HepG2 (cell line): Measurements from ENCODE around the gene ITSN2. TPM values are rescaled to one million over a fixed set of nuclear protein-coding genes. Genes with fewer than 3 reads are reported as not detected.

Source experiments
- CC2D1A ChIP-seq: sonication (generic); formaldehyde crosslinking; IDR thresholded peaks from 2 replicates; pipeline ENCODE4 v1.8.1; 2023; ENCODE audit warnings: mild to moderate bottlenecking, missing genetic modification reagents
- ELF4 ChIP-seq: sonication (generic); formaldehyde crosslinking; IDR thresholded peaks from 2 replicates; pipeline ENCODE4 v1.5.0; 2020; ENCODE audit warnings: missing genetic modification reagents, mild to moderate bottlenecking, moderate library complexity, borderline replicate concordance
- FOXA1 ChIP-seq, 2 experiments: fragments of 450-650 bp in 1 of 2; sonication (generic) in 1 of 2; formaldehyde crosslinking in 1 of 2; IDR thresholded peaks; 2 replicates each; pipeline versions ENCODE4 v1.4.0 to v1.6.1; 2016 to 2020; ENCODE audit warnings: missing genetic modification reagents in 1 of 2
- HMGA1 ChIP-seq: sonication (generic); formaldehyde crosslinking; conservative IDR thresholded peaks from 2 replicates; pipeline ENCODE4 v1.4.0; 2020; ENCODE audit warnings: missing genetic modification reagents
- KAT8 ChIP-seq: IDR thresholded peaks from 2 replicates; pipeline ENCODE4 v1.6.1; 2016; ENCODE audit warnings: missing genetic modification reagents, missing compliant biosample characterization
- MBNL3 ChIP-seq: fragments of 250-450 bp; sonication (Bioruptor Pico); conservative IDR thresholded peaks from 2 replicates; pipeline ENCODE4 v1.8.0; 2022; ENCODE audit warnings: mild to moderate bottlenecking, inconsistent platforms
- NFAT5 ChIP-seq: sonication (generic); formaldehyde crosslinking; IDR thresholded peaks from 2 replicates; pipeline ENCODE4 v1.4.0; 2020; ENCODE audit warnings: missing genetic modification reagents
- NR2F6 ChIP-seq, 2 experiments: IDR thresholded peaks; 2 replicates each; pipeline ENCODE4 v1.6.1; 2016; ENCODE audit warnings: antibody characterized with exemption in 1 of 2, mild to moderate bottlenecking in 1 of 2
- POGK ChIP-seq: sonication (generic); formaldehyde crosslinking; conservative IDR thresholded peaks from 2 replicates; pipeline ENCODE4 v1.8.0; 2022; ENCODE audit warnings: mild to moderate bottlenecking, moderate library complexity, missing genetic modification reagents
- TARDBP ChIP-seq: sonication (generic); formaldehyde crosslinking; IDR thresholded peaks from 2 replicates; pipeline ENCODE4 v1.8.0; 2022; ENCODE audit warnings: mild to moderate bottlenecking, missing genetic modification reagents
- TFDP1 ChIP-seq: IDR thresholded peaks from 2 replicates; pipeline ENCODE4 v1.6.1; 2016; ENCODE audit warnings: missing compliant biosample characterization, missing genetic modification reagents, borderline replicate concordance
- THAP8 ChIP-seq: sonication (generic); formaldehyde crosslinking; IDR thresholded peaks from 2 replicates; pipeline ENCODE4 v1.5.1; 2020; ENCODE audit warnings: missing genetic modification reagents, mild to moderate bottlenecking, borderline replicate concordance
- ZNF333 ChIP-seq: sonication (generic); formaldehyde crosslinking; IDR thresholded peaks from 2 replicates; pipeline ENCODE4 v1.4.0; 2020; ENCODE audit warnings: mild to moderate bottlenecking, missing genetic modification reagents, borderline replicate concordance
- ZNF414 ChIP-seq: sonication (generic); formaldehyde crosslinking; IDR thresholded peaks from 2 replicates; pipeline ENCODE4 v1.5.0; 2020; ENCODE audit warnings: missing genetic modification reagents
- ZNF605 ChIP-seq: sonication (generic); formaldehyde crosslinking; IDR thresholded peaks from 2 replicates; pipeline ENCODE4 v1.8.0; 2022; ENCODE audit warnings: mild to moderate bottlenecking, missing genetic modification reagents
- ZNF773 ChIP-seq: sonication (generic); formaldehyde crosslinking; IDR thresholded peaks from 2 replicates; pipeline ENCODE4 v1.4.0; 2020; ENCODE audit warnings: missing genetic modification reagents, borderline replicate concordance
- ZNF788 ChIP-seq: sonication (generic); formaldehyde crosslinking; IDR thresholded peaks from 2 replicates; pipeline ENCODE4 v1.5.0; 2020; ENCODE audit warnings: mild to moderate bottlenecking, missing genetic modification reagents, borderline replicate concordance
- ZSCAN31 ChIP-seq: sonication (generic); formaldehyde crosslinking; IDR thresholded peaks from 2 replicates; pipeline ENCODE4 v1.5.0; 2020; ENCODE audit warnings: low read depth, mild to moderate bottlenecking, missing genetic modification reagents
- polyA plus RNA-seq, 8 experiments: library from polyadenylated mRNA; depleted of rRNA in 3 of 8; stranded (reverse) in 7 of 8; unstranded in 1 of 8; fragments of >200 nt; fragmentation: Illumina TruSeq in 4 of 8; extraction: Trizol in 4 of 8; gene quantifications; 2 replicates each; pipeline versions ENCODE4 v1.2.1 to v1.2.3, GENCODE V29; 2011 to 2016; ENCODE audit warnings: low read depth in 4 of 8, missing spikeins in 1 of 8, mixed read lengths in 1 of 8; ENCODE audit not compliant: insufficient read depth in 1 of 8
- total RNA-seq, 5 experiments: library from RNA; depleted of rRNA; stranded (reverse); fragments of >200 nt; fragmentation: Illumina TruSeq; extraction: Trizol; gene quantifications; 2 replicates each; pipeline ENCODE4 v1.2.3, GENCODE V29; 2016; ENCODE audit warnings: low read depth in 1 of 5

Gene ITSN2
- total and polyA plus RNA-seq, 2 of the 13 experiments (the other 11 are each of a cell fraction or from before 2014, with no cell fraction given) = 26.0 to 26.6 TPM

GRCh38 chr2:24360050-24360962 lies at the start of gene ITSN2 (continued):
- TF ChIP-seq POGK (CRISPR knock-in tag) = peak; percentile 64; the same call in 1 of the 2 replicates
- peak; percentile 62 for TF ChIP-seq TFDP1 (CRISPR knock-in tag)
- peak; percentile 85; the same call in 1 of the 2 replicates for TF ChIP-seq ZNF788 (CRISPR knock-in tag)
- TF ChIP-seq THAP8 (CRISPR knock-in tag) = peak; percentile 80; the same call in 1 of the 2 replicates
- TF ChIP-seq KAT8 (CRISPR knock-in tag) = peak; percentile 84
- TF ChIP-seq FOXA1 (IDR thresholded peaks at IDR 0.05) = no peak
- TF ChIP-seq FOXA1 (CRISPR knock-in tag; IDR thresholded peaks at IDR 0.05) = no peak
- peak; percentile 87 for TF ChIP-seq TARDBP (CRISPR knock-in tag)
- TF ChIP-seq ZNF333 = no peak; the same call in 1 of the 2 replicates
- TF ChIP-seq CC2D1A (CRISPR knock-in tag) = no peak
- TF ChIP-seq ZNF605 (CRISPR knock-in tag) = peak; percentile 64; the same call in 1 of the 2 replicates
- no peak for TF ChIP-seq NFAT5 (CRISPR knock-in tag)
- no peak for TF ChIP-seq MBNL3
- peak; percentile 86 for TF ChIP-seq ZSCAN31 (CRISPR knock-in tag)
- TF ChIP-seq ZNF414 (CRISPR knock-in tag) = no peak
- no peak for TF ChIP-seq ELF4 (CRISPR knock-in tag)
- TF ChIP-seq ZNF773 (CRISPR knock-in tag) = no peak; the same call in 1 of the 2 replicates
- no peak for TF ChIP-seq HMGA1 (CRISPR knock-in tag)
- TF ChIP-seq NR2F6 (IDR thresholded peaks at IDR 0.05) = no peak
- 0 out of 2 replicates have a peak, but pooled peaks have one; percentile 5 for TF ChIP-seq NR2F6 (CRISPR knock-in tag; IDR thresholded peaks at IDR 0.05)
